ENCODE measurements around the gene TMEM198.

Gene TMEM198

GRCh38 chr2:219562049-219563020 is 18.5 kb downstream of the TMEM198 start:
- no peak for DNase-seq (ENCODE audit: low spot score)
- TF ChIP-seq CTCF (IDR thresholded peaks at IDR 0.05; ENCODE audit: extremely low read depth, missing control alignments) = no peak

- no peak for TF ChIP-seq CTCF (IDR thresholded peaks at IDR 0.05; ENCODE audit: extremely low read depth, missing control alignments)
Observed at GRCh38 chr2:219563271-219563928, 19.6 kb downstream of the TMEM198 start.

GRCh38 chr2:219565130-219566080 is 21.6 kb downstream of the TMEM198 start:
- DNase-seq (ENCODE audit: low spot score) = no peak

More at GRCh38 chr2:219563271-219563928, 19.6 kb downstream of the TMEM198 start:
- no peak for DNase-seq (ENCODE audit: low spot score)

GRCh38 chr2:219566640-219567039 is 22.8 kb downstream of the TMEM198 start:
- peak; percentile 3 for DNase-seq (ENCODE audit: low spot score)
- TF ChIP-seq CTCF (IDR thresholded peaks at IDR 0.05; ENCODE audit: extremely low read depth, missing control alignments) = no peak

More at GRCh38 chr2:219565130-219566080, 21.6 kb downstream of the TMEM198 start:
- no peak for TF ChIP-seq CTCF (IDR thresholded peaks at IDR 0.05; ENCODE audit: extremely low read depth, missing control alignments)

- TF ChIP-seq CTCF (IDR thresholded peaks at IDR 0.05; ENCODE audit: extremely low read depth, missing control alignments) = no peak
- no peak for DNase-seq (ENCODE audit: low spot score)
Observed at GRCh38 chr2:219567131-219567530, 23.3 kb downstream of the TMEM198 start.

GRCh38 chr2:219567791-219568361 is 24.0 kb downstream of the TMEM198 start:
- no peak for TF ChIP-seq CTCF (IDR thresholded peaks at IDR 0.05; ENCODE audit: extremely low read depth, missing control alignments)
- peak; percentile 12 for DNase-seq (ENCODE audit: low spot score)

Measured in GM20000 (cell line).